Activated effector memory CD4-positive, alpha-beta T cell treated with Interleukin-2 at 50 U/mL for 16 hours (primary cell): ENCODE data around the gene LPP.

Source experiments
- DNase-seq: peaks from one replicate; pipeline ENCODE4 v3.0.0-alpha.2; 2020

Gene LPP

DNA sequence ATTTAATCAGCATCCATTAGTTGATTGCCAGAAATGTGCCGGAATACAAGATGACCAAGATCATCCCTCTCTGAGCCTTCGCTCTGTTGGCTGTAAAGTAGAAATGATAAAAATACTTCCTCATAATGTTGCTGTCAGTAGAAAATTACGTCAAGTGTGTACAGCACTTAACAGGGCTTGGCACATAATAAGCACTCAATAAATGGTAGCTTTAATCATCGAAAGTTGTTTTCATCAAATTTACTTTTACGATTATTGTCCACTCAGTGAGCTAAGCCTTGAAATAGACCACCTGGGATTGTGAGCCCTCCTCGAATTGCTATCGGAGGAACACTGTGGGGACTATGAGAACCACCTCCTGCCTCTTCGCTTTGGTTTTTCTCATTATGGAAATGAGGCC lies 716.5 kb downstream of the LPP start:
- DNase-seq = no peak

- DNase-seq = no peak
Measured at GRCh38 chr3:188874576-188874975, 720.6 kb downstream of the LPP start.

DNA sequence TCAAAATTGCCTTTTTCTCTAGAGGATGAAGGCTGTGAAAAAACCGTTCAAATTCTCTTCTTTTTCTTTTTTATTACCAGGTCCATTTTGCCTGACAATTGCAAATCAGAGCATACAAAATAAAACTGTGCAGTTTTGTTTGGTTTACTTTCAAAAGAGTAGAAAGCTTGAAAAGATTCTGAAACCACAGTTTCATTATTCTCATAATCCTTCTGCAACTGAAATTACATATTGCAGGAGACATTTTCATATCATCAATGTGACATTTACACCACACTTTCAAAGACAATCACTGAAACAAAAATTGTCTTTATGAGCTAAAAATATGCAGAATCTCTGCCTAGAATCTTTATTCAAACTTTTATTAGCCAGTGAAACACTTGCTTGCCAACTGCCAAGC lies 721.5 kb downstream of the LPP start:
- no peak for DNase-seq

GRCh38 chr3:188876370-188876769 lies 722.4 kb downstream of the LPP start:
- DNase-seq = no peak

DNA sequence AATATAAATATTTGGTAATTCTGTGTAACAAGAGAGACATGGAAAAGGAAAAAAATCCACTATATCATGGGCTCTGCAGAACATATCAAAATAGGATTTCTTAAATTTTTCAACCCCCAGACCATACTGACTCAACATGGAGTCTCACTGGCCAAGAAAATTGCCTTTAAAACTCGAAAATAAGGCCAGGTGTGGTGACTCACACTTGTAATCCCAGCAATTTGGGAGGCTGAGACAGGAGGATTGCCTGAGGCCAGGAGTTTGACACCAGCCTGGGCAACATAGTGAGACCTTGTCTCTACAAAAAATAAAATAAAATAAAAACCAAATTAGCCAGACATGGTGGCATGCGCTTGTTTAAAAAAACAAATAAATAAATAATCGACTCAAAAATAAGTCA lies 723.4 kb downstream of the LPP start:
- DNase-seq = no peak

DNA sequence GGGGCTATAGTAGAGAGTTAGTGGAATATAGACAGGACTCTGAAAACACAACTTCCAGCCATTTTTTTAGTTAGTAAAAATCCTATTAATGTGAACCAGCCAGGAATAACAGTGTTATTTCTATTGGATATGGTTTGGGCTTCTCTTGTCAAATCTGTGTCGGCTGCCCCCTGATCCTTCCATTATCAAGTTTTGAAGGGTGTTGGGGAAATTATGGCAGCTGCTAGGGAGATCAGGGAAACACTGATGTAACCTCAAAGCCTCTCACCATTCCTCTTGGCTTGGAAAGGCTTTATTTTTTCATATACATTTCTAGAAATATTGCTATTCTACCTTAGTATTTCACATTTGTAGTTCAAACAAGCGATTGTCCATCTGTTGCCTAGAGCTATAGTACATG lies 724.1 kb downstream of the LPP start:
- DNase-seq = no peak

DNA sequence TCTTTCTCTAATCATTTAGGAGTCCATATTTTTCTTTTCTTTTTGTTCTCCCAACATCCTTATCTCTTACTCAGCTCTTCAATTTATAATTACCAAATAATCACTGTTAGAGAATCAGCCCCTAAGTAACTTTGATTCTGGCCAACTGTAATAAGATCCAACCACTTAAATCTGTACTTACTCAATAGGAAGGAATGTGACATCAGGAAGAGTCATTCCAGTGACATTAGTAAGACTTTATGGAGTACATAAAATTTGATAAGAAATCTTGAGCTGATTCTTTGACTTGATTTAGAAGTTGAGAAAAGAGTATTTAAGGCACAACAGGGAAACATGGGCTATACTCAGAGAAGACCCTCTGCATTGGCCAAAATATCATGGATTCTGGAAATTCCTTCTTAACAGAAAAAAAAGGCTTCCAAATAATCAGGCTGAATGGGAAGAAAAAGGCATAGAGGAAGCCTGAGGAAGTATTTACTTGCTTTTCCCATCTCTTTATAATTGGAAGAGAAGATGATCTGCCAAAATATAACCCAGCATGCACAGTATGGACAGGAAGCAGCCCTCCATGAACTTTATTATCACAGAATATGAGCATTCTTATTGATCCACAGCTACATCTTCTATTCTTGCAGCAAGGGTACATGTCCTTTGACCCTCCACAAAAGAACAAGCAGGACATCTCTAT lies 728.1 kb downstream of the LPP start:
- DNase-seq = no peak

GRCh38 chr3:188884299-188885043 lies 730.5 kb downstream of the LPP start:
- no peak for DNase-seq

GRCh38 chr3:188888321-188889053 lies 734.5 kb downstream of the LPP start:
- DNase-seq = no peak

- DNase-seq = no peak
Measured at GRCh38 chr3:188889054-188889491, 735.1 kb downstream of the LPP start.

DNA sequence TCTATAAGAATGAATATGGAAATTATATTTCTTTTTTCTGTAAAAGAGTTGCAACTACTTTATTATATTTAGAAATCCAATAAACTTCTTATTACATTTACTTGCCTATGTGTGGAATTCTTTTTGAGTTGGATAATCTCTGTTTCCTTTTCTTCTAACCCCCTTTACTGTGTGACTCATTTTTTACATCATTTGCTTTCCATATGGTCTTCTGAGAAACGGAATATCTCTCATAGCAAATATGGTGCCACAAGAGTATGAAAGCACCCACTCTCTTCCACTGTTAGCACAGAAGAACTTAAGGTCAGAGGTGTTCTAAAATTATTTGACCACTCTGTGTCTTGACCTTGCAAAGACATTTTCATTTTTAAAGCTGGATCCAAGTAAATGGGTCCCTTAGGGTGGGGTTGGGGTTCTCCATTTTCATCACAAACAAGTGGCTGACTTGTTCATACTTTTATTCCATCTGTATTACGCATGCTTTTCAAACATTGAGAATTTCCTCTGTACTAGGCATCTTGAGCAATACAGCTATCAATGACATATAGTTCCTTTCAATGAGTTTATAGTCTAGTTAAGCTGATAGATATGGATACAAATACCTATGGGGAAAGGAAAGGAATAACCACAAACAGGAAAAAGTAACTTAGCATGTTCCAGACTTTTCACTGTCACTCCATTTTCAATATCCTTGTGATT lies 736.8 kb downstream of the LPP start:
- DNase-seq = no peak

GRCh38 chr3:188899881-188900280 lies 745.9 kb downstream of the LPP start:
- DNase-seq = no peak

DNA sequence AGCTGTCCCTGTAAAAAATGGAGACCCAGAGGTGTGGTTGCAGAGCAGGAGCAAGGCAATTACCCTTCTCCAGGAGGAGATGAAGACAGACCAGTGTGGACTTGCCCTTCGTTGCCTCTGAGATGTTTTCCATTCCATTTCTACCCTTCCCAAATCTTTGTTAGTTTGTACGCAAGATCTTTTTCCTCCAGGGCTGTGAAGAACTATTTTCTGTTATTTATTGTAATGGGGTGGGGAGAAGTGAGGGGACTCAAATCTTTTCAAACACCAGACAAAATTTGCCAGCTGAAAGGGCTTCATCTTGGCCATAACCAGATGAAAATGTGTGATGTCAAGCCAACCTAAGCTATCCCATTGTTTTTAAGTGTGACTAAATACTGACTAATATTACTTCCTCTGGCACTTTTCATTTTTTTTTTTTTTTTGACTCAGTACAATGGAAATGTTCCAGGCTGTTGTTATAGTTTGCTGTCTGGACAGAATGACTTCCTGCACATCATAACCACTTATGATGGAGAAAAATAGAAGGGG lies 746.5 kb downstream of the LPP start:
- DNase-seq = no peak

DNA sequence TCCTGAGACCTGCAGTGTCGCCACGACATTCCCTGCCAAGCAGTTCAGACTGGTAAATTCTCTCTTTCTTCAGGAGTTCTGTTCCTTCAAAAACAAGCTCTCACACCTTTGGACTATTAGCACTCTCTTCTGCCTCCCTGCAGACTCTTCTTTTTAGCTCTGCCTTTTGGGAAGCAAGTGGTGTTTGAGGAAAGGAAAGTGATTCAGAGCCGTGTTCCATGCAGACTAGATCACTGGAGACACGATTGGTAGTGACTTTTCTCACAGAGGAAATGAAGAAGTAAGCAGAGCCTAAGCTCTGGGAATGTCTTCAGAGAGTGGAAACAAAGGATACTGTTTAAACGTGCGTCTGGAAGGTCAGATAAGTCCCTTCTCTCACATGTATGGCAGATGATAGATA lies 747.2 kb downstream of the LPP start:
- no peak for DNase-seq

DNA sequence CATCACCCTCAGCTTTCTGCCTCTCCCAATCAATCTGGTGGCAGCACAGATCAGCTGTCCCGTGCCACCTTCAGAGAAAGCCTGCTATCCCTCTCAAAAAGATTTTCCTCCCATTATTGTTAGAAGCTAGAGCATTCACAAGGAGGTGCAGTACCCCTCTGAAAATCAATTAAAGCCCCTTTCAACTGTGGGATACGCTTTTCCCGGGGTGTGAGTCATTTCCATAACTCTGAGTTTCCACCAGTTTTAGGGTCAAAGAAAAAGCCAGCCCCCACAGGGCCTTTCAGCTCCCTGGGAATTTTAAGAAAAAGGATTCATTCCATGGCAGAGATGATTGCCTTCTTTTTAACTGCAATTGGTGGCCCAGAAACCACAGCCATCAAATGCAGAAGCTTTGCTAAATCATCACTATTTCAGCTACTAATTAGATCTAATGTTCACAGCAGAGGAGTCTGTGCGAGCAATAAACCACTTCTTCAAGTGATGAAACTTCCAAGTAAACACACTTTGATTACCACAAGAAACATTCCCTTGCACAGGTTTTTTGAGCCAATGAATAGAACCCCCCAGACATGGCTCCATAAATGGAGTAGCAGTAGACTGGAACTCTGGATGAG lies 747.8 kb downstream of the LPP start:
- DNase-seq = no peak

DNA sequence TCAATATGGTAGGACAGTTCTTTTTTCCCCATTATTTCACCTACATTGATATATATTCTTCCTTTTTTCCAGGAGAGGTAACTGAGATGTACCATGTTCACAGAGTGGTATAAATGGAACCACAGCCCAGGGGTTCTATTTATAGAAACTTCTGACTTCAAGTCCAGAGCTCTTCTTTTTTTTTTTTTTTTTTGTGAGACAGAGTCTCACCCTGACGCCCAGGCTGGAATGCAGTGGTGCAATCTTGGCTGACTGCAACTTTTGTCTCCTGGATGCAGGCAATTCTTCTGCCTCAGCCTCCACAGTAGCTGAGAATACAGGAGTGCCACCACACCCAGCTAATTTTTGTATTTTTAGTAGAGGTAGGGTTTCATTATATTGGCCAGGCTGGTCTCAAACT lies 750.7 kb downstream of the LPP start:
- no peak for DNase-seq

- DNase-seq = no peak
Measured at GRCh38 chr3:188905547-188905946, 751.6 kb downstream of the LPP start.

GRCh38 chr3:188906236-188906635 lies 752.3 kb downstream of the LPP start:
- no peak for DNase-seq

DNA sequence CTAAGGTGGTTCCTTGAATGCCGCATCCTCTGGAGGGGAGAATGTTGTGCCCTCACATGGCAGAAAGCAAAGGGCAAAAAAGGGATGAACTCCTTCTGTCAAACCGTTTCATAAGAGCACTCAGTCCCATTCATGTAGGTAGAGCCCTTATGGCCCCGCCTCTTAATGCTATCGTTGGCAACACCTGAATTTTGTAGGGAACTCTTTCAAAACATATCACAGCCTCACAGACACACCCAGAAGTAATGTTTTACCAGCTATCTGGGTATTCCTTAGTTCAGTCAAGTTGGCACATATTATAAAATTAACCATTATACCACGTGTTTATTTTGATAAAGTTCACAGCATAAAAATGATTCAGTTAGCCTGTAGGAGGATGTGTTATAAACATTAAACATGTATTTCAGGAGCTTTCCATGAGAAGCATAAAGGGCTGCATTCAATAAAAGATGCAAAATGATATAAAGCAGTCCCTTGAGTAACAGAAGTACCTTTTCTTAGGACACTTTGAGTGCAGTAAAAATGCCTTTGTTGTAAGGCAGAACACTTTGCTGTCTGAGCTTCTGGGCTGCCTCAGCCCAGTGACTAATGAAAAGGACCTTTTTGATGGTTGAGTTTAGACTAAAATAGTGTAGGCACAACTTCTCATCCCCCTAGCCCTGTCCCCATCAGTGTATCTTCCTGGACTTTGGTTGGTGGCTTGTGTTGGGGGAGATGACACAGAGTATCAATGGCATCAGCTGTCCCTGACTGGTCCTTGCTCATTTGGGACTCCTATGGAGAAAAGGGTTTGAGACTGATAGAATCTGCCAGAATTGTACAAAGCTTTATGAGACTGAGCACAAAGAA lies 754.3 kb downstream of the LPP start:
- no peak for DNase-seq

DNA sequence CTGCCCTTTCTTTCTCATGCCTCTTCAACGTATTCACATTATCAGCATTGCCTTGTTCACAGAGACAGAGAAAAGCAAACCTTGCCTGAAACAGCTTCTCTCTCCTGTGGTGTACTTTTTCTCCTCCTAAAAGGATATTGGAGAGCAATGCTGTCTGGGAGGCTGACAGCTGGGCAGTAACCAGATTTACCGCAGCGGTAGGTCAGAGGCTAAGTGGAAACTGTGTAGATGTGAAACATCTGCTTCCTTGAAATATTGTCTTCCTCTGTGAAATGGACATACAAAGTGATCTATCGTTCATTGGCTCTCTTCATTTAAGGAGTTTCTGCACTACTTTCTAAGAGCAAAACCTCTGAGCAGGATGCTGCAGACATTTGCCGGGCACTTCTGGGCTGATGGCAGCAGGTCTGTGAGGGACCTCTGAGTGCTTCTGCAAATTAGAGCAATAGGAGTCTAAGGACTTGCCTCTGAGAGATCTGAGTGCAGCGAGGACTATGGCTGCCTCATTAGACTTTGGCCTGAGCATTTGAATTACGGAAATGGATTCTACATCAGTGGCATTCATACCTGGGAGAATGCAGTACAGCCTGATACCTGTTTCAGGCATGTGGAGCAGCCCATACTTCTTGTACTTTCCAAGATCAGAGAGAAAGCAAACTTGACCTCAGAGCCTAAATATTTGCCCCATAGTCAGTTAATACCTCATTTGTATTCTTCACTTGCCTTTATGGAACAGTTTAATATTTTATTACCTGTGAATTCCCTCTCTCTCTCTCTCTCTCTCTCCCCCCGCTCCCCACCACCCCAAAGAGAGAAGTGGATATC lies 757.3 kb downstream of the LPP start:
- DNase-seq = no peak

- DNase-seq = no peak
Measured at GRCh38 chr3:188913084-188913483, 759.1 kb downstream of the LPP start.
